ENCODE data around the gene RECK.
A peak's percentile ranks its signal among the peaks of the same experiment; 100 is the strongest.

The RECK gene

DNA sequence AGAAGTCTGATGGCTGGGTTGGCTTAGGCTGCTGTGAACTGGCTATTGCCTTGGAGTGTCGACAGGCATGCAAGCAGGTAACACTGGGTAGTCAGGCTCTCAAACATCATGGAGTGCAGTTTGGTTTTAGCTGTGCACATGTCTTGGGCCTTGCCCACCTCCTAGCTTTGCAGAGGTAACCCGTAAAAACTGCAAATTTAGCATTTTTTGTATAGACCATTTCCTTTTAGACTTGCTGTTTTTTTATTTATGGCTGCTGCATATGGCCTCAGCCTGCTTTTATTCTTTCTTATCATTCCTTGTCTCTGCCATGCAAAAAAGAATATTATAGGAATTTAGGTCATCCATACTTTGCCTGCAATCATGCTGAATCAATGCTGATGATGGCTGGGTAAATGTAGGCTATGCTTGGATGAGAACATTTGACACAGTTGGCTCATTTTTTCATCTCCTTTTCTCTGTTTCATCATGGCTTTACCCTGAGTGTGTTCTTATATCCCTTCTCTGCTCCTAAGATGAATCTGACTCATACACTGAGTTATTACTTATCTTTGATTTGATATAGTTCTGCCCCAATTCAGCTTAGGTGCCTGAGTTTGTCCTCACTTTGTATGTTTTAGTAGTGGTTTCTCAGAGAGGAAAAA lies 27.2 kb downstream of the RECK start:
- no peaks in the 10 kb centered on the region for H3K27me3 ChIP-seq (replicated peaks; ENCODE audit: insufficient read depth, low read length)
- no peaks in the 10 kb centered on the region for H3K9me3 ChIP-seq (replicated peaks; ENCODE audit: insufficient read depth, low read length)
- H3K27ac ChIP-seq (ENCODE audit: low read length): no peak overlapping the region
- TF ChIP-seq EZH2 (optimal IDR thresholded peaks at IDR 0.05; ENCODE audit: low read depth, low read length): no peak
- TF ChIP-seq, protein P1, sequence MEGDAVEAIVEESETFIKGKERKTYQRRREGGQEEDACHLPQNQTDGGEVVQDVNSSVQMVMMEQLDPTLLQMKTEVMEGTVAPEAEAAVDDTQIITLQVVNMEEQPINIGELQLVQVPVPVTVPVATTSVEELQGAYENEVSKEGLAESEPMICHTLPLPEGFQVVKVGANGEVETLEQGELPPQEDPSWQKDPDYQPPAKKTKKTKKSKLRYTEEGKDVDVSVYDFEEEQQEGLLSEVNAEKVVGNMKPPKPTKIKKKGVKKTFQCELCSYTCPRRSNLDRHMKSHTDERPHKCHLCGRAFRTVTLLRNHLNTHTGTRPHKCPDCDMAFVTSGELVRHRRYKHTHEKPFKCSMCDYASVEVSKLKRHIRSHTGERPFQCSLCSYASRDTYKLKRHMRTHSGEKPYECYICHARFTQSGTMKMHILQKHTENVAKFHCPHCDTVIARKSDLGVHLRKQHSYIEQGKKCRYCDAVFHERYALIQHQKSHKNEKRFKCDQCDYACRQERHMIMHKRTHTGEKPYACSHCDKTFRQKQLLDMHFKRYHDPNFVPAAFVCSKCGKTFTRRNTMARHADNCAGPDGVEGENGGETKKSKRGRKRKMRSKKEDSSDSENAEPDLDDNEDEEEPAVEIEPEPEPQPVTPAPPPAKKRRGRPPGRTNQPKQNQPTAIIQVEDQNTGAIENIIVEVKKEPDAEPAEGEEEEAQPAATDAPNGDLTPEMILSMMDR (IDR thresholded peaks at IDR 0.05; ENCODE audit: low read length): no peak
- TF ChIP-seq EZH2phosphoT487 (IDR thresholded peaks at IDR 0.05; ENCODE audit: low read length): no peak
- H3K4me2 ChIP-seq (ENCODE audit: low read depth, low read length): peak overlapping the region; percentile 7; the same call in 1 of the 2 replicates
- H3K36me3 ChIP-seq (replicated peaks; ENCODE audit: insufficient read depth, low read length): no peaks in the 10 kb centered on the region
- no peak overlapping the region for H3K9ac ChIP-seq (ENCODE audit: low read length)
- no peaks in the 10 kb centered on the region for H3K9me2 ChIP-seq (replicated peaks; ENCODE audit: insufficient read depth, low read length)
- peaks cover 9% of the 10 kb centered on the region for H3F3A ChIP-seq (ENCODE audit: insufficient read depth, low read length)
- peaks cover 24% of the 10 kb centered on the region for H3K4me1 ChIP-seq (ENCODE audit: low read length)
- no peak overlapping the region for H3K4me3 ChIP-seq (ENCODE audit: low read length)
- H3K79me2 ChIP-seq (ENCODE audit: low read length): no peaks in the 10 kb centered on the region
- H2AFZ ChIP-seq (ENCODE audit: low read length): no peak overlapping the region
- no peaks in the 10 kb centered on the region for H4K20me1 ChIP-seq (ENCODE audit: insufficient read depth, low read length)
- peak; percentile 11 for DNase-seq

DNA sequence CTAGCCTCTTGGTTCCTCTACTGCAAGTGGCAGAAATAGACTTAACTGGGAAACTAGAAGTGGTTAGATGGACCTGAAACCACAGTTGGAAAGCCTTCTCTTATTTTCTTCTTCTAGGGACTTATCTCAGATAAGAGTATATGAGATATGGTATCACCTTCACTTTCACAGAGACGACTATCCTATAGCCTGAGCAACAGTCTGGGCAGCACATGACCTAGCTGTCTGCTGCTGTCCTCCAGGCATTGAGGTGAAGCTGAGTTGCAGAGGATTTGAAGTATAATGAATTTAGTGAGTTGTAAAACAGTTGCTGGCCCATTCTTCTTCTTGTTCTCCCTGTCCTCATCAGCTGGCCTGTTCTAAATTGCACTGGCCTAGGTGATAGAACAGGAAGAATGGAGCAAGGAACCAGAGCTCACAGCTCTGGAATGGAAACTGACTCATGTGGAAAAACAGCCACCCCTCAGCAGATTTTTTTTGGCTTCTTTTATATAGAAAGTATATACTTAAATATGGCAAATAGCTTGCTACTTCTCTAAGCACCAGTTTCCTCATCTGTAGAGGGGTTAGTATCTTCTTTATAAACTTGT lies 27.8 kb downstream of the RECK start:
- Histone ChIP-seq H2AFZ (ENCODE audit: low read length) (no peak overlapping the region), H3K4me3 (ENCODE audit: low read length) (no peak overlapping the region), H4K20me1 (ENCODE audit: insufficient read depth, low read length) (no peaks in the 10 kb centered on the region), H3K9me2 (replicated peaks; ENCODE audit: insufficient read depth, low read length) (no peaks in the 10 kb centered on the region), H3K9ac (ENCODE audit: low read length) (no peak overlapping the region), H3K4me2 (ENCODE audit: low read depth, low read length) (peak overlapping the region; percentile 7; the same call in 1 of the 2 replicates), H3K4me1 (ENCODE audit: low read length) (peaks cover 24% of the 10 kb centered on the region), H3K36me3 (replicated peaks; ENCODE audit: insufficient read depth, low read length) (no peaks in the 10 kb centered on the region), H3K27me3 (replicated peaks; ENCODE audit: insufficient read depth, low read length) (no peaks in the 10 kb centered on the region), H3K27ac (ENCODE audit: low read length) (no peak overlapping the region), H3K79me2 (ENCODE audit: low read length) (no peaks in the 10 kb centered on the region), H3F3A (ENCODE audit: insufficient read depth, low read length) (peaks cover 9% of the 10 kb centered on the region), H3K9me3 (replicated peaks; ENCODE audit: insufficient read depth, low read length) (no peaks in the 10 kb centered on the region)
- no peak for TF ChIP-seq EZH2 (optimal IDR thresholded peaks at IDR 0.05; ENCODE audit: low read depth, low read length)
- TF ChIP-seq EZH2phosphoT487 (IDR thresholded peaks at IDR 0.05; ENCODE audit: low read length): no peak
- TF ChIP-seq, protein P1 (IDR thresholded peaks at IDR 0.05; ENCODE audit: low read length): no peak
- peak; percentile 59 for DNase-seq

DNA sequence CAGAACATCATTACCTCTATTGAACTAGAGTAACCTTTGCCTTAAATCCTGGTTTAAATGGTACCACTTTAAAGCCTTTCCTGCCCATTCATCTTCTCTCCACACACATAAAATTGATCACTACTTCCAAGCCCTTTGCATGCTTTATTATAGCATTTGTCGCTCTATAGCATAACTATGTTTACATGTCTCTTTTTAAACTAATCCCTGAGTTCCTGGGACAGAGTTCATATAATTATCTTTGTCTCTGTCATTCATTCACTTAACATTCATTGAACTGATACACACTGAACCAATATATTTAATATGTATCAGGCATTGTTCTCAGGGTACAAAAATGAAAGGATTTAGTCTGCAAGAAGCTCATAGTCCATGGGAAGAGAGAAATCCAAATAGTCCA lies 37.3 kb downstream of the RECK start:
- no peak overlapping the region for H3K4me2 ChIP-seq (ENCODE audit: low read depth, low read length)

More for the DNA sequence above, 37.3 kb downstream of the RECK start:
- Histone ChIP-seq H3K9me3 (replicated peaks; ENCODE audit: insufficient read depth, low read length) (no peaks in the 10 kb centered on the region), H3K4me3 (ENCODE audit: low read length) (no peak overlapping the region), H3K9me2 (replicated peaks; ENCODE audit: insufficient read depth, low read length) (no peaks in the 10 kb centered on the region), H2AFZ (ENCODE audit: low read length) (no peak overlapping the region), H3K4me1 (ENCODE audit: low read length) (no peaks in the 10 kb centered on the region), H3F3A (ENCODE audit: insufficient read depth, low read length) (no peaks in the 10 kb centered on the region), H3K36me3 (replicated peaks; ENCODE audit: insufficient read depth, low read length) (no peaks in the 10 kb centered on the region), H4K20me1 (ENCODE audit: insufficient read depth, low read length) (no peaks in the 10 kb centered on the region), H3K27ac (ENCODE audit: low read length) (no peak overlapping the region), H3K79me2 (ENCODE audit: low read length) (no peaks in the 10 kb centered on the region), H3K27me3 (replicated peaks; ENCODE audit: insufficient read depth, low read length) (no peaks in the 10 kb centered on the region), H3K9ac (ENCODE audit: low read length) (no peak overlapping the region)
- no peak for DNase-seq
- TF ChIP-seq, protein P1 (IDR thresholded peaks at IDR 0.05; ENCODE audit: low read length): no peak
- TF ChIP-seq EZH2phosphoT487 (IDR thresholded peaks at IDR 0.05; ENCODE audit: low read length) (no peak), EZH2 (optimal IDR thresholded peaks at IDR 0.05; ENCODE audit: low read depth, low read length) (no peak)

All from MM.1S (cell line).